RPMI8226 (cell line): Measurements from ENCODE around the gene S100A5.
"Not testable (repeated sequence)": the region's sequence is repeated elsewhere in the genome, so short reads cannot be mapped to it uniquely, and the experiment has no call there.

Experiments used
- DNase-seq: peaks from one replicate; pipeline ENCODE4 v3.0.0-alpha.2; 2015

S100A5 gene

GRCh38 chr1:153540394-153541361 lies at the start of gene S100A5:
TSS of gene S100A5 (minus strand) at chr1:153540934. CDS start at chr1:153540191, 743 bp downstream.
- peak; percentile 40 for DNase-seq

- DNase-seq = no peak
Measured at GRCh38 chr1:153588482-153588881, 47.7 kb upstream of the S100A5 start.

GRCh38 chr1:153588033-153588432 lies 47.3 kb upstream of the S100A5 start:
- peak; percentile 67 for DNase-seq

GRCh38 chr1:153587314-153587713 lies 46.6 kb upstream of the S100A5 start:
- DNase-seq = no peak

GRCh38 chr1:153586347-153586746 lies 45.6 kb upstream of the S100A5 start:
- no peak for DNase-seq

GRCh38 chr1:153585006-153585405 lies 44.3 kb upstream of the S100A5 start:
- DNase-seq = no peak

- DNase-seq = no peak
Measured at GRCh38 chr1:153583976-153584375, 43.2 kb upstream of the S100A5 start.

GRCh38 chr1:153583514-153583913 lies 42.8 kb upstream of the S100A5 start:
- not testable (repeated sequence) for DNase-seq

GRCh38 chr1:153582836-153583235 lies 42.1 kb upstream of the S100A5 start:
- not testable (repeated sequence) for DNase-seq

- no peak for DNase-seq
Measured at GRCh38 chr1:153578936-153579335, 38.2 kb upstream of the S100A5 start.

- DNase-seq = no peak
Measured at GRCh38 chr1:153578490-153578889, 37.8 kb upstream of the S100A5 start.

- no peak for DNase-seq
Measured at GRCh38 chr1:153577624-153578051, 36.9 kb upstream of the S100A5 start.

GRCh38 chr1:153577138-153577537 lies 36.4 kb upstream of the S100A5 start:
- DNase-seq = no peak

GRCh38 chr1:153575497-153575896 lies 34.8 kb upstream of the S100A5 start:
- not testable (repeated sequence) for DNase-seq

- not testable (repeated sequence) for DNase-seq
Measured at GRCh38 chr1:153575081-153575491, 34.4 kb upstream of the S100A5 start.

GRCh38 chr1:153573351-153573750 lies 32.6 kb upstream of the S100A5 start:
- no peak for DNase-seq

- peak; percentile 90 for DNase-seq
Measured at GRCh38 chr1:153572569-153573015, 31.9 kb upstream of the S100A5 start.

- DNase-seq = no peak
Measured at GRCh38 chr1:153571706-153572105, 31.0 kb upstream of the S100A5 start.

GRCh38 chr1:153570874-153571273 lies 30.1 kb upstream of the S100A5 start:
- DNase-seq = no peak

- no peak for DNase-seq
Measured at GRCh38 chr1:153569465-153569864, 28.7 kb upstream of the S100A5 start.

GRCh38 chr1:153568367-153569099 lies 27.8 kb upstream of the S100A5 start:
- peak; percentile 91 for DNase-seq

GRCh38 chr1:153567621-153568366 lies 27.1 kb upstream of the S100A5 start:
- no peak for DNase-seq
